A673 (cell line): ENCODE data around the gene PRR7.

Experiments
- EZH2 ChIP-seq: fragments of 200-600 bp; sonication (generic); IDR thresholded peaks from 2 replicates; pipeline ENCODE4 v1.6.1; 2017; ENCODE audit warnings: borderline replicate concordance, low read depth, mild to moderate bottlenecking, mixed read lengths, antibody characterized with exemption, low read length; ENCODE audit not compliant: poor library complexity, severe bottlenecking
- TF ChIP-seq, protein P1 (sequence below): fragments of 300-800, 200-600 bp; sonication (generic); conservative IDR thresholded peaks from 2 replicates; pipeline ENCODE4 v1.5.1; 2017; ENCODE audit warnings: low read depth, mild to moderate bottlenecking, antibody characterized with exemption, low read length, moderate library complexity, mixed read lengths

DNA sequence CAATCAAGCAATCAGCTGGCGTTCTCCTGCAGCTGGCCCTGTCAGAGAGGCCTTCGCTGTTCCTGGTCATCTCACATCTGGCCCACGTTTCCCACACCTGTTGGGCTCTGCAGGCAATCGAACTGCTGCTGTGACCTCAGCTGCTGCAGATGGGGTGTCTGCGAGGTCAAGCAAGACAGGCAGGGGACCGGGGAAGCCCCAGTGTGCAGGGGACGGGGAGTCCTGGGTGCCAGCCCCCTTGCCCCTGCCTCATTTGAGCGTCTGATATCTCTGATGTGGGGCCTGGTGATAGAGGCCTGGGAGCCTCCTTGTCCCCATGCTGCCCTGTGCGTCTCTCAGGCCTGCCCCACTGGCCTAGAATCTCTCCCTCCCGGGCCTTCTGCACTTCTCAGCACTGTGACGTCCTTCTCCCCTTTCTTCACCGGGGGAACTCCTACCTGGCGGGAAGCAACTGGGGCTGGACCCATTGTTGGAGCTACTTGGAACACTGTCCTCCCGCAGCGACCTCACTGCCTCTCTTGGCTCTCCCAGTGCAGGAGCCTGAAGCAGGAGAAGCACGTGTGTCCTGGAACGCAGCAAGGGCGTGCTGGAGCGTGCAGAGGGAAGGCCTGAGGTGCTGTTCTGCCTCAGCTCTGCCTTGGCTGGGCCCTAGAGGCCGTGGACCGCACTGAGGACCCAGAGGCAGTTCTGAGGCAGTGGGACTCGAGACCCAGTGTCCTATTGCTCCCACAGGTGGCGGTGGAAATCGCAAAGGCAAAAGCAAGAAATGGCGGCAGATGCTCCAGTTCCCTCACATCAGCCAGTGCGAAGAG lies 16.3 kb upstream of the PRR7 start:
- TF ChIP-seq, protein P1, sequence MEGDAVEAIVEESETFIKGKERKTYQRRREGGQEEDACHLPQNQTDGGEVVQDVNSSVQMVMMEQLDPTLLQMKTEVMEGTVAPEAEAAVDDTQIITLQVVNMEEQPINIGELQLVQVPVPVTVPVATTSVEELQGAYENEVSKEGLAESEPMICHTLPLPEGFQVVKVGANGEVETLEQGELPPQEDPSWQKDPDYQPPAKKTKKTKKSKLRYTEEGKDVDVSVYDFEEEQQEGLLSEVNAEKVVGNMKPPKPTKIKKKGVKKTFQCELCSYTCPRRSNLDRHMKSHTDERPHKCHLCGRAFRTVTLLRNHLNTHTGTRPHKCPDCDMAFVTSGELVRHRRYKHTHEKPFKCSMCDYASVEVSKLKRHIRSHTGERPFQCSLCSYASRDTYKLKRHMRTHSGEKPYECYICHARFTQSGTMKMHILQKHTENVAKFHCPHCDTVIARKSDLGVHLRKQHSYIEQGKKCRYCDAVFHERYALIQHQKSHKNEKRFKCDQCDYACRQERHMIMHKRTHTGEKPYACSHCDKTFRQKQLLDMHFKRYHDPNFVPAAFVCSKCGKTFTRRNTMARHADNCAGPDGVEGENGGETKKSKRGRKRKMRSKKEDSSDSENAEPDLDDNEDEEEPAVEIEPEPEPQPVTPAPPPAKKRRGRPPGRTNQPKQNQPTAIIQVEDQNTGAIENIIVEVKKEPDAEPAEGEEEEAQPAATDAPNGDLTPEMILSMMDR, result no peak
- no peak for TF ChIP-seq EZH2
